Anterior cingulate cortex (tissue), 58 donors: ENCODE measurements around the gene SMIM20.

Source experiments
- DNase-seq, 58 donors: peaks; one replicate each; lab custom pipeline; 2025; lab: John Stamatoyannopoulos, UW

Gene SMIM20

DNA sequence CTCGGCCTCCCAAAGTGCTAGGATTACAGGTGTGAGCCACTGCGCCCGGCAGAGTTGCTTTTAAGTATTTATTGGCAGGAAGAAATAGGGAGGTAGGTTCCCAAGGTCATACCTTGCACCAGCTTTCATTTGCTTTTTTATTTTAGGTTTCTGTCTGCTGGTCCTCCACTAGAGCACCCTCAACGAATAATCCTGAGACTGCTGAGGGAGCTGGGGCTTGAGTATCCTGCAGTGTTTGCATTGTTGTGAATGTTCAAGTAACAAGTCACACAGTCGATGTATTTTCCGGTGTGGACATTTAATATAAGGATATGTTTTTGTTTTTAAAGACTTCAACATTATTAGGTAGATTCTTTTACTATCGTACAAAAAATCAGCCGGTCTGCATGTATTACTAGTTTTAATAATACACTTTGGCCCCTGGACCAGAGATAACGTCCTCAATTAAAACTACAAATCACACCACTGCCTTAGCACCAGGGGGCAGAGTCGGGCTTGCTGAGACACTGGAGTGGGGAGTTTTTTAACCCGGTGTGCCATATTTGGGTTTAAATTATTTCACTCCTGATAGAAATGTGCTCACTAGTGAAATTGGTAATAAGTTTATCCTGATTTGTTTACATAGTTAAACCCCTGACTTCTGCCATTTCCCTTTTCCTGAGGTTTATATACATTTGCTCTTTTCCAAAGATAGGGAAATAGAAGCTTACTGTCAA lies 11.6 kb downstream of the SMIM20 start:
- peak in 28 of 58 donors; percentile 7 to 65 (median 28) for DNase-seq

- DNase-seq, result peak in 12 of 58 donors; percentile 8 to 39 (median 14)
Measured at GRCh38 chr4:25926462-25926861, 12.4 kb downstream of the SMIM20 start.

DNA sequence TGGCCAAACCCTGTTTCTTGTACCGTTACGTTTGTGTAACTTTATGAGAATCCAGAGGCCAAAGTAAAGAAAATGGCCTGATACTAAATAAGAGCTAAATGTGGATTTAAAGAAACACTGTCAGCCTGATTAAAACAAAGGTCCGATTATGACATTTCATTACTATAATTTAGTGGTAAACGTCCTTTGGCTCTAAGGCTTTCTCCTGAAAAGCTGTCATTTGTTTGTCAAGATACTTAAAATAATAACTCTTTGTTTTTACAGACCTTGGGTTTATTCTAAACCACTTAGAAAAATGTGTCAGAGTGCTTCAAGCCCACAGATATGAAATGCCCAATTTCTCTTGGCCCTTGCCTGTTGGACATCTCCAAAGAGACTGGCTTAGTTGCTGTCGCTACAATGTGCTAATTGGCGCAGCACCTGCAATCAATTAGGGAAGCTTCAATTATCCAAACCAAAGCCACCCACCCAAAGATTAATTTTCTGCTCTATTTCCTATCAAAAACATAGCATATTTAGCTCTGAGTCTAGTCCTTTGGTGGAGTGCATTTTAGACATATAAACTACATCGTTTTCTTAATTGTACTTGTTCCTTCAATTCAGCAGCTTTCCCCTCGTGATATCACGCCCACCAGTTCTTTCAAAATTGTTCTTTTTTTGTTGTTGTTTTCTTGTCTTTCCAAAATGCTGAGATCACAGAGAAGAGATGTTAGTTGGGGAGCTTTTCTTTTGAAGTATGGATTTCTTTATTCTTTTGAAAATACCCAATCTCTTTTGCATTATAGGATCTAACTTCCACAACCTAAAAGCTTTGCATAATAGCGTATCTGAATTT lies 13.6 kb downstream of the SMIM20 start:
- peak in 2 of 58 donors; percentile 23 to 35 for DNase-seq

- DNase-seq, result no peak
Measured at GRCh38 chr4:25928379-25929297, 14.6 kb downstream of the SMIM20 start.

GRCh38 chr4:25929298-25929686 lies 15.3 kb downstream of the SMIM20 start:
- DNase-seq, result no peak

GRCh38 chr4:25930731-25931354 lies 16.8 kb downstream of the SMIM20 start:
- peak in 1 of 58 donors; percentile 16 for DNase-seq

- no peak for DNase-seq
Measured at GRCh38 chr4:25936696-25937095, 22.7 kb downstream of the SMIM20 start.

GRCh38 chr4:25937801-25938200 lies 23.8 kb downstream of the SMIM20 start:
- DNase-seq, result no peak

DNA sequence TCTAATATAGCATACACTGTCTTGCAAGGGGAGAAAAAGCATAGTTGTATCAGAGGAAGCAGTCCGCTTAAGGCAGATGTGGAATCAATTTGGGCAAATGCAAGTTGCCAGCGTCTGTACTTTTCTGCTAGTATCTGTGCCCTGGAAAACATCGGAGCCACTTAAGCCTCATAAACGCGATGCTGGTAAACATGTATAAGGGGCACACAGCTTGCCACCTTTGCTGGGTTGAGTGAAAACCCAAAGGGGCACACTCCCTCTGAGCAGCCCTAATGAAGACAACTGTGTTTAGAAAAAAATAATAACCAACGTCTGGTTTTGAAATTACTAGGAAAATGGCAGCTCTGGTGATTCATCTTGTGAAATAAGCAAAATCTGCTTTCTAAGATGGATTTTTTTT lies 24.3 kb downstream of the SMIM20 start:
- no peak for DNase-seq

- DNase-seq, result no peak
Measured at GRCh38 chr4:25938787-25939186, 24.8 kb downstream of the SMIM20 start.

GRCh38 chr4:25939330-25939729 lies 25.3 kb downstream of the SMIM20 start:
- no peak for DNase-seq

- DNase-seq, result no peak
Measured at GRCh38 chr4:25941457-25942221, 27.6 kb downstream of the SMIM20 start.

DNA sequence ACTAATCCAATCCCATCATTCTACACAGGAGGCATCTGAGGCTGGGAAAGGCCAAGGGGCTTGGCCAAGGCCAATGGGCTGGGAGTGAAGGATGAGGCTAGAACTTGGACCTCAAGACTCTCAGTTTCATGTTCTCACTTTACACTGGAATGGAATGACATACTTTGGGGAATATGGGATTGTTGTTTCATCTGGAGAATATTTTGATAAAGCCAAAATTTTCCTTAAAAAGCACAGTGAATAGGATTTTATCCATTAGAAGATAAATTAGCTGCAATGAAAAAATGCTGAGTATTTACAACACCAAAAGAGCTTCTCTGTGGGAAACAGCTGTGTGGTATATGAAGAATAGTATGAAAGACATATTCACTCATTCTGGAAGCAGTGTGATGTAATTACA lies 29.3 kb downstream of the SMIM20 start:
- DNase-seq, result no peak

- no peak for DNase-seq
Measured at GRCh38 chr4:25943805-25944204, 29.8 kb downstream of the SMIM20 start.

DNA sequence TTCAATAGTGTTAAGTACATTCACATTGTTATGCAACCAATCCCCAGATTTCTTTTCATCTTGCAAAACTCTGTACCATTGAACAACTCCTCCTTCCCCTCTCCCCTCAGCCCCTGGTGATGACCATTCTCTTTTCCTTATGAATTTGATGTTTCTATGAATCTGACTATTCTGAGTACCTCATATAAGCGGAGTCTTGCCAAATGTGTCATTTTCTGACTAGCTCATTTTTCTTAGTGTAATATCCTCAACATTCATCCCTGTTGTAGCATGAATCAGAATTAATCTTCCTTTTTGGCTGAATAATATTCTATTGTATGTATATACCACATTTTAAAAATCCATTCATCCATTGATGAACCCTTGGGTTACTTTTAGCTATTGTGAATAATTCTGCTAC lies 34.0 kb downstream of the SMIM20 start:
- DNase-seq, result no peak

DNA sequence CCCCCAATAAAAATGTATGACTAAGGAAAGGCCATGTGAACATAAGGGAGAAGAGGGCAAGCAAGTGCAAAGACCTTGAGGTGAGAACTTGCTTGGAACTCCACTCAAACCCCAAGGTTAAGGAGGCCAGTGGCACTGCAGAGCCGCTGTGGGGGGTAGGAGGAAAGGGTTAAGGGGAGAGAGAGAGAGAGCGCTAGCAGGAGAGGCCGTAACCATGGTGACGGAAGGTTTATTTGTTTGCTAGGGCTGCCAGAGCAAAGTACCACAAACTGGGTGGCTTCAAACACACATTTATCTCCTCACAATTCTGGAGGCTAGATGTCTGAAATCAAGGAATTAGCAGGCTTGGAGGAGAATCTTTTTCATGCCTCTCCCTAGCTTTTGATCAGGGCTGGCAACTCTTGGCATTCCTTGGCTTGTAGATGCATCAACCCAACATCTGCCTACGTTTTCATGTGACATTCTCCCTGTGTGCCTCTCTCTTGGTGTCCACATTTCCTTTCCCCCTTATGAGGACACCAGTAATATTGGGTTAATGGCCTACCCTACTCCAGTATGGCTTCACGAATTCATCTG lies 35.2 kb downstream of the SMIM20 start:
- no peak for DNase-seq

DNA sequence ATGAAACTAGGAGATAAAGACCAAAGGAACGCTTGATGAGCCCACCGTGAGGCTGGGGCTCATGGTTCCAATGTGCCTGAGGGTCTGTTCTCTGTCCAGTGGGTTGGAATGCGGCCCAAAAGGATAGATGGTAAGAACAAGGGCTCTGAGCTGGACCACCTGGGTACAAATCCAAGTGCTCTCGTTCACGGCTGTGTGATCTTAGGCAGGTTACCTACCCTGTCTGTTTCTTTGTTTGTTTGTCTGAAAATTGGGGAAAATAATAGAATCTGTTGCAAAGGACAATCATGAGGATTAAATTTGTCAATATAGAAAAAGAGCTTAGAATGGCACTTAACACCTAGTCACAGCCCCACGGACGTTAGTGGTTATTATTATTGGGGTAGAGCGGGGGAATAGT lies 36.0 kb downstream of the SMIM20 start:
- DNase-seq, result no peak

DNA sequence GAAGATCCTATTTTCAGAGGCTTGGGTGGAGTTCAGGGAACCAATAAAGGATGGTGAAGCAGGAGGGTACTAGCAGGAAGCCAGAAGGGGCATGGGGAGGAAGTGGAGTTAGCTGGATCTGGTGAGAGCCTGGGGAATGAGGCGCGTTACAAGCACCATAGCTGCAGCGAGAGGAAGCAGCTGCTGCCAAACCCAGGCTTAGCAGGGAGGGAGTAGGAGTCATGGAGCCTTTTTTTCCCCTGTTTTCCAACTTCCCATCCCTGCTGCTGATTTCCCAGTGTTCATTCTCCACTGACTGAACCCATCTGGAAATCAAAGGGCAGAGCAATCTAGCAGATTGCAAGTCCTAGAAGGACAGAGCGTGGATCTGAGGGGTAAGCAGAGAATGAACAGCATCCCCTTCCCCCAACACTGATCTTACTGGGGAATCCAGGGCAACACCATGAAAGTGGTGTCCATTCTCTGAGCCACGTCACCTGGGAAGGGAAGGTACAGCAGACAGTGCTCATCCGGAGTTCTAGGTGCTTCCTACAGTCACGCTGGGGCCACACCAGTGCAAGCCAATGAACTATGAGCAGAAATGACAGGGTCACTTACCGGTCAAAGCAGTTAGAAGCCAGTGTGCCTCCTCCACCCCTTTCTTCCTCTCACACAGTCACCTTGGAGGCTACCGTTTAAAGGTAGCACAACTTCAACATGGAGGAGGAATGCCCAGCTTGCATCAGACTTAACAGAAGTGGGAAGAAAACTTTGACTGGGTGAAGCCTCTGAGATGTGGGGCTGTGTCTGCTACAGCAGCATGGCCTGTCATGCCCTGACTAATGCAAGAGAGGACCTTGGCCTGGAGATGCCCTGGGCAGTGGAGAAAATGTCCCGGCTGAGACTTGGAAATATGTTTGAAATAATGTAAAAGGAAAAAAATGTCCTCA lies 36.7 kb downstream of the SMIM20 start:
- DNase-seq, result peak in 9 of 58 donors; percentile 2 to 29 (median 16)
